Transverse colon (tissue), 4 donors: ENCODE measurements around the gene MGAT4A. TPM values are rescaled to one million over a fixed set of nuclear protein-coding genes. Genes with fewer than 3 reads are reported as not detected.

Experiments
- DNase-seq: peaks from one replicate; pipeline ENCODE4 v3.0.0-alpha.2; 2019
- H3K27ac ChIP-seq, 4 donors: fragments of 200-600 bp; sonication (generic); 2 replicates each; pipeline ENCODE4 v1.5.1; 2016 to 2018; ENCODE audit warnings: inconsistent platforms in 4 of 4
- H3K27me3 ChIP-seq: fragments of 200-600 bp; sonication (generic); 2 replicates; pipeline ENCODE4 v1.5.1; 2017; ENCODE audit warnings: inconsistent platforms
- H3K36me3 ChIP-seq, 4 donors: fragments of 200-600 bp; sonication (generic); 2 replicates each; pipeline ENCODE4 v1.5.1; 2017 to 2019; ENCODE audit warnings: inconsistent platforms in 4 of 4
- H3K4me1 ChIP-seq, 4 donors: fragments of 200-600 bp; sonication (generic); 2 replicates each; pipeline ENCODE4 v1.5.1; 2017 to 2020; ENCODE audit warnings: inconsistent platforms in 4 of 4
- H3K4me3 ChIP-seq, 4 donors: fragments of 200-600 bp; sonication (generic); 1 replicate in 1 of 4; 2 replicates in 3 of 4; pipeline versions ENCODE4 v1.5.1 to v1.6.1; 2017 to 2019; ENCODE audit warnings: inconsistent platforms in 4 of 4
- H3K9me3 ChIP-seq, 2 donors: fragments of 200-600 bp; sonication (generic); 2 replicates each; pipeline ENCODE4 v1.5.1; 2017 to 2019; ENCODE audit warnings: inconsistent platforms in 2 of 2
- CTCF ChIP-seq, 5 experiments: fragments of 200-600 bp in 3 of 5; fragments of 450-650 bp in 2 of 5; sonication (generic) in 3 of 5; IDR thresholded peaks; 1 replicate in 2 of 5; 2 replicates in 3 of 5; pipeline ENCODE4 v1.5.1; 2016 to 2017; ENCODE audit warnings: antibody characterized with exemption in 5 of 5, inconsistent platforms in 3 of 5, mild to moderate bottlenecking in 2 of 5, moderate library complexity in 1 of 5
- EP300 ChIP-seq: sonication (generic); formaldehyde crosslinking; IDR thresholded peaks from one replicate; pipeline ENCODE4 v1.6.1; 2017; ENCODE audit warnings: antibody characterized with exemption, low read depth
- POLR2A ChIP-seq: fragments of 450-650 bp; IDR thresholded peaks from one replicate; pipeline ENCODE4 v1.6.1; 2016; ENCODE audit warnings: antibody characterized with exemption, mild to moderate bottlenecking, moderate library complexity
- POLR2AphosphoS5 ChIP-seq, 3 donors: sonication (generic); formaldehyde crosslinking; IDR thresholded peaks; one replicate each; pipeline ENCODE4 v1.6.1; 2016; ENCODE audit warnings: antibody characterized with exemption in 3 of 3
- WGBS, 2 donors: methylation state at CpG; one replicate each; pipeline ENCODE4 v1.1.5; 2018; ENCODE audit warnings: low coverage in 1 of 2; 5-methylcytosine and 5-hydroxymethylcytosine counted together
- in situ Hi-C, 4 donors: fragments of 200-750 bp; cut with MboI; loops; one replicate each; pipeline versions ENCODE4 v1.15.0 to v1.15.1; 2017; ENCODE audit warnings: low sequenced_read_pairs in 3 of 4, low pct_ligation_motif_present in 1 of 4, low pct_unique_long_range_greater_than_20kb in 1 of 4
- intact Hi-C: fragments of 100-400 bp; cut with DNase I; formaldehyde crosslinking; loops from one replicate; pipeline ENCODE4 v1.15.1; 2023; ENCODE audit warnings: low total_unique reads
- total RNA-seq, 4 donors: library from RNA; depleted of rRNA; stranded (reverse); fragments of >200 nt; gene quantifications; one replicate each; pipeline ENCODE4 v1.1.0, GENCODE V29; 2016

Gene MGAT4A
- total RNA-seq, 4 donors from 2014 or later, result 29.9 to 237 (median 124) TPM

GRCh38 chr2:98716786-98717185 lies 14.1 kb downstream of the MGAT4A start:
- Histone ChIP-seq H3K4me3 (no peak overlapping the region), H3K36me3 (peaks cover 0 to 14% (median 3%) of the 10 kb centered on the region in 4 donors), H3K27ac (no peak overlapping the region), H3K4me1 (peaks cover 0 to 21% (median 0%) of the 10 kb centered on the region in 4 donors), H3K27me3 (no peaks in the 10 kb centered on the region), H3K9me3 (no peaks in the 10 kb centered on the region)
- WGBS, 2 donors, result 50 to 71% methylated on average over 2 to 5 of the region's 5 CpGs
- no peak for TF ChIP-seq CTCF (IDR thresholded peaks at IDR 0.05)
- no peak for TF ChIP-seq POLR2A
- no peak for TF ChIP-seq EP300
- TF ChIP-seq POLR2AphosphoS5 (IDR thresholded peaks at IDR 0.05), result no peak
- in situ Hi-C loops, result no loop called here
- no peak for DNase-seq
- intact Hi-C loops, result no loop called here

GRCh38 chr2:98715812-98716451 lies 15.0 kb downstream of the MGAT4A start:
- Histone ChIP-seq H3K27ac (no peak overlapping the region), H3K27me3 (no peaks in the 10 kb centered on the region), H3K4me3 (no peak overlapping the region), H3K9me3 (no peaks in the 10 kb centered on the region), H3K36me3 (peaks cover 0 to 7% (median 0%) of the 10 kb centered on the region in 4 donors), H3K4me1 (peaks cover 0 to 21% (median 0%) of the 10 kb centered on the region in 4 donors)
- in situ Hi-C loops, result no loop called here
- TF ChIP-seq EP300 (no peak), POLR2A (no peak), POLR2AphosphoS5 (IDR thresholded peaks at IDR 0.05) (no peak), CTCF (IDR thresholded peaks at IDR 0.05) (no peak)
- WGBS, 2 donors, result 44 to 88% methylated on average over 1 to 9 of the region's 9 CpGs
- intact Hi-C loops, result no loop called here
- no peak for DNase-seq

GRCh38 chr2:98713332-98714015 lies 17.5 kb downstream of the MGAT4A start:
- WGBS, 2 donors, result 70% methylated on average over 4 of the region's 4 CpGs
- Histone ChIP-seq H3K9me3 (no peaks in the 10 kb centered on the region), H3K36me3 (no peaks in the 10 kb centered on the region), H3K4me1 (peaks cover 4 to 34% (median 13%) of the 10 kb centered on the region in 4 donors), H3K27ac (no peak overlapping the region), H3K4me3 (no peak overlapping the region), H3K27me3 (no peaks in the 10 kb centered on the region)
- intact Hi-C loops (no loop called here), in situ Hi-C loops (no loop called here)
- TF ChIP-seq POLR2AphosphoS5 (IDR thresholded peaks at IDR 0.05) (no peak), POLR2A (no peak), EP300 (no peak), CTCF (IDR thresholded peaks at IDR 0.05) (no peak)
- no peak for DNase-seq

- H3K9me3 ChIP-seq, result no peaks in the 10 kb centered on the region
- TF ChIP-seq POLR2AphosphoS5 (IDR thresholded peaks at IDR 0.05), result no peak
- TF ChIP-seq CTCF (IDR thresholded peaks at IDR 0.05), result no peak
- no peak for TF ChIP-seq POLR2A
- TF ChIP-seq EP300, result no peak
- no peak overlapping the region for H3K4me3 ChIP-seq
- no peaks in the 10 kb centered on the region for H3K36me3 ChIP-seq
- H3K4me1 ChIP-seq, result peaks cover 8 to 45% (median 16%) of the 10 kb centered on the region in 4 donors
- H3K27me3 ChIP-seq, result no peaks in the 10 kb centered on the region
- intact Hi-C loops (no loop called here), in situ Hi-C loops (no loop called here)
- no peak for DNase-seq
- 91 to 100% methylated on average over 3 of the region's 3 CpGs for WGBS, 2 donors
- H3K27ac ChIP-seq, result no peak overlapping the region
Measured at GRCh38 chr2:98712145-98712544, 18.8 kb downstream of the MGAT4A start.
